Smooth muscle cell (in vitro differentiated cells): ENCODE measurements around the gene RHBDF2. TPM values are rescaled to one million over a fixed set of nuclear protein-coding genes. Genes with fewer than 3 reads are reported as not detected.

ENCODE experiments used
- DNase-seq: peaks from one replicate; lab custom pipeline; 2025; ENCODE audit not compliant: unreplicated experiment; lab: John Stamatoyannopoulos, UW
- H2AFZ ChIP-seq: fragments of 200-600 bp; sonication (generic); 2 replicates; pipeline ENCODE4 v1.6.0; 2016; ENCODE audit warnings: antibody characterized with exemption, low read depth, mild to moderate bottlenecking
- H3F3A ChIP-seq: fragments of 200-600 bp; sonication (generic); 2 replicates; pipeline ENCODE4 v1.6.0; 2017; ENCODE audit warnings: antibody characterized with exemption, low read depth
- H3K27ac ChIP-seq: fragments of 200-600 bp; sonication (generic); 2 replicates; pipeline ENCODE4 v1.5.1; 2016; ENCODE audit warnings: low read depth, mild to moderate bottlenecking
- H3K27me3 ChIP-seq: fragments of 200-600 bp; sonication (generic); 2 replicates; pipeline ENCODE4 v1.6.1; 2016; ENCODE audit warnings: low read depth, mild to moderate bottlenecking
- H3K36me3 ChIP-seq: fragments of 200-600 bp; sonication (generic); 2 replicates; pipeline ENCODE4 v1.5.1; 2016; ENCODE audit warnings: low read depth
- H3K4me1 ChIP-seq: fragments of 200-600 bp; sonication (generic); 2 replicates; pipeline ENCODE4 v1.5.1; 2016; ENCODE audit warnings: low read depth
- H3K4me2 ChIP-seq: fragments of 200-600 bp; sonication (generic); 2 replicates; pipeline ENCODE4 v1.6.0; 2016; ENCODE audit warnings: mild to moderate bottlenecking
- H3K4me3 ChIP-seq: fragments of 200-600 bp; sonication (generic); 2 replicates; pipeline ENCODE4 v1.5.1; 2016; ENCODE audit warnings: mild to moderate bottlenecking
- H3K79me2 ChIP-seq: fragments of 200-600 bp; sonication (generic); 2 replicates; pipeline ENCODE4 v1.6.0; 2016; ENCODE audit warnings: low read depth, mild to moderate bottlenecking
- H3K9ac ChIP-seq: fragments of 200-600 bp; sonication (generic); 2 replicates; pipeline ENCODE4 v1.6.0; 2016; ENCODE audit warnings: low read depth
- H3K9me3 ChIP-seq: fragments of 200-600 bp; sonication (generic); replicated peaks from 2 replicates; pipeline ENCODE4 v1.5.1; 2016; ENCODE audit warnings: low read depth
- H4K20me1 ChIP-seq: fragments of 200-600 bp; sonication (generic); 2 replicates; pipeline ENCODE4 v1.6.0; 2016; ENCODE audit warnings: low read depth
- CTCF ChIP-seq: fragments of 200-600 bp; sonication (generic); IDR thresholded peaks from 2 replicates; pipeline ENCODE4 v1.5.1; 2017; ENCODE audit warnings: borderline replicate concordance, mild to moderate bottlenecking, antibody characterized with exemption; ENCODE audit not compliant: insufficient read depth, poor library complexity, severe bottlenecking
- WGBS: methylation state at CpG from one replicate; pipeline ENCODE4 v1.1.7; 2016; ENCODE audit warnings: low lambda C conversion rate; 5-methylcytosine and 5-hydroxymethylcytosine counted together
- polyA plus RNA-seq: library from polyadenylated mRNA; unstranded; fragments of >200 nt; fragmentation: Nextera tagmentation; extraction: Ambion mirVana; gene quantifications from 2 replicates; pipeline ENCODE4 v1.2.1, GENCODE V29; 2016
- total RNA-seq: library from RNA; depleted of rRNA; stranded (reverse); fragments of >200 nt; gene quantifications from 2 replicates; pipeline ENCODE4 v1.2.3, GENCODE V29; 2014

Gene RHBDF2
- total and polyA plus RNA-seq, 2 experiments from 2014 or later: 12.2 to 20.5 TPM

DNA sequence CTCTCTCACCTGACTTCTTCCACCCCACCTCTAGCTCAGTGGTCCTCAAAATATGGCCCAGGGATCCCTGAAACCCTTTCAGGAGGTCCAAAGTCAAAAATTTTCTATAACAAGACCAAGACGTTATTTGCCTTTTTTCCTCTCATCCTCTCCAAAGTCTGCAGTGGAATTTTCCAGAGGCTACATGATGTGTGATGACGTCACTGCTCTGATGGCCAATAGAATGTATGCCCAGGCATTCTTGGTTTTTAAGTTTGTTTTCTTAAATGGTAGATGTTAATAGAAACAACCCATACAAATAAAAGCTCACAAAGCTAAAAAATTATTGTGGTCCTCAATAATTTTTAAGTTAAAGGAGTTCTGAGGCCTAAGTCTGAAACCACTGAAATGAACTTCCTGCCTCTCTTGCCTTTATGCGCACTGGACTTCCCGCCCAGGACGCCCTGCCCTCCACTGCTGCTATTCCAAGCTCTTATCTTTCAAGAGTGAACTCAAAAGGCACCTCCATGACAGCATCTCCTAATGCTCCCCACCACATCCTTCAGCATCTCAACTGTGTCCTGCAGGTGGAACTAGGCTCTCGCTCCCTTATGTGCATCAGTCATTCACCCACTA lies 61.8 kb downstream of the RHBDF2 start:
- H3K4me3 ChIP-seq: no peak overlapping the region
- H3K4me1 ChIP-seq: peaks cover under 1% of the 10 kb centered on the region
- peaks cover 89% of the 10 kb centered on the region for H3K79me2 ChIP-seq
- peaks cover 3% of the 10 kb centered on the region for H3F3A ChIP-seq
- no peaks in the 10 kb centered on the region for H3K27me3 ChIP-seq
- peaks cover 100% of the 10 kb centered on the region for H4K20me1 ChIP-seq
- 90% methylated on average over 6 of the region's 6 CpGs for WGBS
- no peaks in the 10 kb centered on the region for H3K36me3 ChIP-seq
- no peak overlapping the region for H3K9ac ChIP-seq
- no peak overlapping the region for H3K27ac ChIP-seq
- H2AFZ ChIP-seq: no peak overlapping the region
- no peak for TF ChIP-seq CTCF
- no peaks in the 10 kb centered on the region for H3K9me3 ChIP-seq
- H3K4me2 ChIP-seq: no peak overlapping the region
- no peak for DNase-seq

DNA sequence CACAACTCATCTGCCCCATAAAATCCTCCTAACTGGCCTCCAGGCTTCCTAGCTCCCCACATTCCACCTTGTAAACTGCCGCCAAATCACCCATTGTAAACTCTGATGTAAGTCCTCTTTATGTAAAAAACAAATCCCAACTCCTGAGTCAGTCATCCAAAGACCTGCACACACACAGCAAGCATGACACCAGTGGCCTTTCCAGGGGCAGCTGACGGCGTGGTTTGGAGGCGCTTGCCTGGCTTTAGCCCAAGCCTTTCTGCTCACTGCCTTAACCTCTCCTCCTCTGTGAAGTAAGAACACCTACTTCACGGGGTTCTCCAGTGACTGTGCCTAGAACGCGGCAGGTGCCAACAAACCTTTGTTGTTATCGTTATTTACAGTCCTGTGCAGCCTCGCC lies 62.3 kb downstream of the RHBDF2 start:
- H2AFZ ChIP-seq: no peak overlapping the region
- no peak overlapping the region for H3K4me3 ChIP-seq
- peaks cover 88% of the 10 kb centered on the region for H3K79me2 ChIP-seq
- H3K27me3 ChIP-seq: no peaks in the 10 kb centered on the region
- TF ChIP-seq CTCF: no peak
- no peak overlapping the region for H3K9ac ChIP-seq
- 72% methylated on average over 9 of the region's 9 CpGs for WGBS
- peaks cover 100% of the 10 kb centered on the region for H4K20me1 ChIP-seq
- H3K4me2 ChIP-seq: no peak overlapping the region
- no peaks in the 10 kb centered on the region for H3K36me3 ChIP-seq
- no peaks in the 10 kb centered on the region for H3K4me1 ChIP-seq
- H3K27ac ChIP-seq: no peak overlapping the region
- peaks cover 3% of the 10 kb centered on the region for H3F3A ChIP-seq
- DNase-seq: no peak
- no peaks in the 10 kb centered on the region for H3K9me3 ChIP-seq

- Histone ChIP-seq H3K4me1 (no peaks in the 10 kb centered on the region), H3K27me3 (no peaks in the 10 kb centered on the region), H3F3A (peaks cover 3% of the 10 kb centered on the region), H4K20me1 (peaks cover 100% of the 10 kb centered on the region), H2AFZ (no peak overlapping the region), H3K27ac (no peak overlapping the region), H3K9me3 (no peaks in the 10 kb centered on the region), H3K9ac (no peak overlapping the region), H3K79me2 (peaks cover 89% of the 10 kb centered on the region), H3K4me2 (no peak overlapping the region), H3K36me3 (no peaks in the 10 kb centered on the region), H3K4me3 (no peak overlapping the region)
- no peak for TF ChIP-seq CTCF
- no peak for DNase-seq
- WGBS: 76% methylated on average over 13 of the region's 13 CpGs
Observed at GRCh38 chr17:76437467-76438402, 63.5 kb downstream of the RHBDF2 start.
